Progenitor cell of endocrine pancreas (in vitro differentiated cells): ENCODE data around the gene PITPNC1. TPM values are rescaled to one million over a fixed set of nuclear protein-coding genes. Genes with fewer than 3 reads are reported as not detected.

Experiments used
- DNase-seq: peaks from one replicate; pipeline ENCODE4 v3.0.0; 2021; ENCODE audit warnings: low spot score; ENCODE audit not compliant: unreplicated experiment
- H3K27ac Mint-ChIP-seq: 2 replicates; pipeline ENCODE4 v1.8.0; 2021; ENCODE audit warnings: mild to moderate bottlenecking, moderate library complexity, mixed read lengths
- H3K27me3 Mint-ChIP-seq: 2 replicates; pipeline ENCODE4 v1.8.0; 2021; ENCODE audit warnings: mixed read lengths
- H3K36me3 Mint-ChIP-seq: 2 replicates; pipeline ENCODE4 v1.8.0; 2022; ENCODE audit warnings: mixed read lengths; ENCODE audit not compliant: insufficient read depth
- H3K4me1 Mint-ChIP-seq: 2 replicates; pipeline ENCODE4 v1.8.0; 2021; ENCODE audit warnings: low read depth, mixed read lengths
- H3K4me3 Mint-ChIP-seq: 2 replicates; pipeline ENCODE4 v1.8.0; 2021; ENCODE audit warnings: low read depth, mild to moderate bottlenecking, moderate library complexity, mixed read lengths
- H3K9me3 Mint-ChIP-seq: 2 replicates; pipeline ENCODE4 v1.8.0; 2021; ENCODE audit warnings: low read depth, mixed read lengths
- total RNA-seq: library from RNA; stranded (reverse); gene quantifications from 2 replicates; pipeline ENCODE4 v1.2.1, GENCODE V29; 2021
- TF ChIP-seq, protein P1 (sequence below): fragments of 200-600 bp; sonication (generic); IDR thresholded peaks from one replicate; pipeline ENCODE4 v1.5.0; 2021; ENCODE audit warnings: antibody characterized with exemption, mild to moderate bottlenecking; ENCODE audit not compliant: unreplicated experiment

Gene PITPNC1
- total RNA-seq, 1 donor from 2014 or later = 53.2 TPM

DNA sequence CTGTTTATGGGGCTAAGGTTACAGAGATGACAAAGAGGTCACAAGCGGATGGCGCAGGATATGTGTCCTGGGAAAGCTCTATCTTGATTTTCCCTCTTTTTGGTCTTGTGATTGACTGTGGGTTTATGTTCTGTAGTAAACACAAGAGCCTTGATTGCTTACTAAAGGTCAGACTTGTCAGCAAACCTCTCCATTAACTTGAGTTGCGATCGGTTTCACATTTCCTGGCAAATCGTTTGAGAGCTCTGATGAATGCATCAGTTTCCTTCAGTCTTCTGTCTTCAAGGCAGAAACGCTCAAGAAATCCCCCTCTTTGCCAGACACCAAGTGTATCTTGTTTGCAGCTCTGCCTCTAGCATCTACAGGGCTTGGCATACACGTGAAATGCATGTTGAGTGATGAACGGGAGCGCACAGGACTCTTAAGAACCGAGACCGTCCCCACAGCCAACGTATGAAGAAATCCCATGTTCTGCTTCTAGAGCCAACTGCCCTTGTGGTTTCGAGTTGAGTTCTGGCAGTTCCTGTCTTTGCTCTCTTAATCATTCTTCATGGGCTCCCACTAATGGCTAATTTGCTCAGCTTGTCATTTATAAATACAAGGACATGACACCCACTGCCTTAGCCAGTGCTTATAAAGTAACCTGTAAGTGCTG is 143.3 kb downstream of the PITPNC1 start:
- H3K27me3 Mint-ChIP-seq = no peaks in the 10 kb centered on the region
- peaks cover 7% of the 10 kb centered on the region for H3K9me3 Mint-ChIP-seq
- H3K4me3 Mint-ChIP-seq = no peak overlapping the region
- no peak for DNase-seq
- peaks cover 33% of the 10 kb centered on the region for H3K4me1 Mint-ChIP-seq
- peaks cover 3% of the 10 kb centered on the region for H3K36me3 Mint-ChIP-seq
- TF ChIP-seq, protein P1, sequence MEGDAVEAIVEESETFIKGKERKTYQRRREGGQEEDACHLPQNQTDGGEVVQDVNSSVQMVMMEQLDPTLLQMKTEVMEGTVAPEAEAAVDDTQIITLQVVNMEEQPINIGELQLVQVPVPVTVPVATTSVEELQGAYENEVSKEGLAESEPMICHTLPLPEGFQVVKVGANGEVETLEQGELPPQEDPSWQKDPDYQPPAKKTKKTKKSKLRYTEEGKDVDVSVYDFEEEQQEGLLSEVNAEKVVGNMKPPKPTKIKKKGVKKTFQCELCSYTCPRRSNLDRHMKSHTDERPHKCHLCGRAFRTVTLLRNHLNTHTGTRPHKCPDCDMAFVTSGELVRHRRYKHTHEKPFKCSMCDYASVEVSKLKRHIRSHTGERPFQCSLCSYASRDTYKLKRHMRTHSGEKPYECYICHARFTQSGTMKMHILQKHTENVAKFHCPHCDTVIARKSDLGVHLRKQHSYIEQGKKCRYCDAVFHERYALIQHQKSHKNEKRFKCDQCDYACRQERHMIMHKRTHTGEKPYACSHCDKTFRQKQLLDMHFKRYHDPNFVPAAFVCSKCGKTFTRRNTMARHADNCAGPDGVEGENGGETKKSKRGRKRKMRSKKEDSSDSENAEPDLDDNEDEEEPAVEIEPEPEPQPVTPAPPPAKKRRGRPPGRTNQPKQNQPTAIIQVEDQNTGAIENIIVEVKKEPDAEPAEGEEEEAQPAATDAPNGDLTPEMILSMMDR = no peak
- H3K27ac Mint-ChIP-seq = peak overlapping the region; percentile 51

DNA sequence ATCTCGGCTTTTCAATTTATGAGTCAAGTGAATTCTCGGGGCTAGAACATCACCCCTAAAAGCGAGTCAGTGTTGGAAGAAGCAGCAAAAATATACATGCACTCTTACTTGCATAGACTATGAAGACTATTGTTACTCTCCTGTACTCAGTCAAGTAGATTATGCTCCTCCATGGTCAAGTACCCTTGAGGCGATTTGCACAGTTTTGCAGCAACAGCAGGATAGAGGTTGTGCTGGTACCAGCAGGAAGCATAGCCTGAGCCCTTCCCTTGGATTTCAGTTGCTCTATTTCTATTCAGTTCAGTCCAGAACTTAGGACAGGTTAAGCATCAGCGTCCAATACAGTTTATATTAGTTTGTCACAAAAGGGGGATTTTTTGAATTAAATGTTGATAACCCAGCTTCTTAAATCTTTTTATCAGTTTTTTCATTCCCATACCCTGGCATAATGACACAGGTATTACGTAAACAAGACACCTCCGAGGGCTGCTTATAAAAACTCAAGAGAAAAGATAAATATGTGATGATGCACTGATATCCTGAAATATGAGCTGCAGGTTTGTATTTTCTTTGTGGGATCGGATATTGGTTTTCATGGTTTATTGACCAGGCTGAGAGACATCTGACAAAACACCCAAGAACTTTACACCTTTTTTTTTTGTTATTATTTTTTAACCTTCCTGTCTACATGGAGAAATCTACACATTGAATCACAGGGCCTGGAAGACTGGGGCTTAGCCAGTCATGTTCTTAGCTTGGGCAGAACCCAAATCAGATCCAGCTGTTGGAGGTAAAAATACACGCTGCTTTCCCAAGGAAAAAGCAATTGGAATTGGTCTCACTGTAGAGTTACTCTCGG is 144.1 kb downstream of the PITPNC1 start:
- no peak overlapping the region for H3K4me3 Mint-ChIP-seq
- H3K27me3 Mint-ChIP-seq = no peaks in the 10 kb centered on the region
- peaks cover 3% of the 10 kb centered on the region for H3K36me3 Mint-ChIP-seq
- peaks cover 7% of the 10 kb centered on the region for H3K9me3 Mint-ChIP-seq
- TF ChIP-seq, protein P1 = no peak
- H3K4me1 Mint-ChIP-seq = peaks cover 34% of the 10 kb centered on the region
- peak overlapping the region; percentile 1 for H3K27ac Mint-ChIP-seq
- no peak for DNase-seq

DNA sequence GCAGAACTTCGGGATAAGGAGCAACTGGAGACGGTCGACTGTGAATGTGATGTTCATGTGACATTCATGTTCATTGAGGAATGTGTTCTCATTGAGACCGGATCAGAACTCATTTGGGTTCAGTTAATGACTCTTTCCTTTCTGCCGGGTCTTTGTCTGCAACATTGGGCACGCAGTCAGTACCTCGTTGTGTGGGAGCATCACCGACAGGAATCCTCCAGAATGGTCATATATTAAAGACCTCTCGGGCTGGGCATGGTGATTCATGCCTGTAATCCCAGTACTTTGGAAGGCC is 144.6 kb downstream of the PITPNC1 start:
- Mint-ChIP-seq H3K36me3 (peaks cover 3% of the 10 kb centered on the region), H3K4me1 (peaks cover 34% of the 10 kb centered on the region), H3K27me3 (no peaks in the 10 kb centered on the region), H3K27ac (no peak overlapping the region), H3K9me3 (peaks cover 7% of the 10 kb centered on the region), H3K4me3 (no peak overlapping the region)
- no peak for DNase-seq
- TF ChIP-seq, protein P1 = no peak

DNA sequence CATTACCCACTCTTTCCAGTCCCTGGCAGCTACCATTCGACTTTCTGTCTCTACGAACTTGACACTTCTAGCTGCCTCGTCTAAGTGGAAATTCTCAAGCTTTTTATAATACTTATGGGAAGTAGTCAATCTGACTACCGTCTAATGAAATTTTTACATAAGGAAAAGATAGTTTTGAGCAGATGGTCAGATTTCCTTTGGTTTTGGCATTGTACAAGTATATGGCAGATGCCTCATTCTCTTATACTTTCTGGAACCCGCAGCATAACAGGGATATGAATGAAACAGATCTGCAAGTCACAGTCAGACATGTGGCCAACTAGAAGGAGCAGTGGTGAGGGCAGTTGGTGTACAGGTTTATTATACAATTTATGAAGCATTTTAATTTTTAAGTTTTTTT is 146.0 kb downstream of the PITPNC1 start:
- Mint-ChIP-seq H3K27me3 (no peaks in the 10 kb centered on the region), H3K4me1 (peaks cover 38% of the 10 kb centered on the region), H3K9me3 (no peaks in the 10 kb centered on the region), H3K36me3 (peaks cover 1% of the 10 kb centered on the region), H3K4me3 (no peak overlapping the region), H3K27ac (no peak overlapping the region)
- no peak for DNase-seq
- TF ChIP-seq, protein P1 = no peak

DNA sequence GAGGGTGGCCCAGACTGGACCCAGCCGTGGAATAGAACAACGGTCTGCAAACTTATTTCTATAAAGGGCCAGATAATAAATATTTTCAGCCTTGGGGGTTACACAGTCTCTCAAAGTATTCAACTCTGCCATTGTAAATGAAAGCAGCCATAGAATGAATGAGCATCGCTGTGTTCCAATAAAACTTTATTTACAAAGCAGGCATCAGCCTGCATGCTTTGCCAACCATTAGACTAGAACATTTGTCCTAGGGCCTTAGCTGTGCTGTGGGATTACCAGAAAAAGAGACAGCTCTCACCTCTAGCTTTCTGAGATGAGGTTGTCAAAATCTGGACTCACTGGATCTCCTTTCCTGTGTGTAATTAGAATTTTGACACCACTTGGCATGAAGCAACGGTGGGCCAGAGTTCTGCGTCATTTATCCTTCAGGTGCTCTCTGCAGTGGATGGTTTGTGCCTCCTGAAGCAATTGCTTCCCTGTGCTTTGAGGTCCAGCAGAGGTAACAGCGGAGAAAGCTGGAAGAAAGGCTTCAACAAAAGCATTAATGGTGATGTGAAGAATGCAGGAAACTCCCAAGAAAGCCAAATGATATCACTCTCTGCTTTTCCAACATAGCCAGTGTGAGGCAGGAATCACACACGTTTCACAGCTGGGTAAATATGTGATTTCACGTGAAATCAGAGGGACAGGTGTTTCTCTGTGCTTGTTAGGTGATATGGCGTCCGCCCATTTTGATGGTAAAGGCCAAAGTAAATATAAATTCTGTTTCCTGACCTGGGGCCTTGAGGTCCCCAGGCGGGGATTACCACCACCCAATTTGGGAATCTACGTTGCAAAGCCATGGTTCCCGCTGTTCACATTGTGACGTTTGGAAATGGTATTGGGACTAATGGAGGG is 148.4 kb downstream of the PITPNC1 start:
- H3K27me3 Mint-ChIP-seq = no peaks in the 10 kb centered on the region
- TF ChIP-seq, protein P1 = no peak
- peak overlapping the region; percentile 81 for H3K27ac Mint-ChIP-seq
- no peaks in the 10 kb centered on the region for H3K36me3 Mint-ChIP-seq
- no peak for DNase-seq
- H3K4me3 Mint-ChIP-seq = no peak overlapping the region
- H3K9me3 Mint-ChIP-seq = no peaks in the 10 kb centered on the region
- H3K4me1 Mint-ChIP-seq = peaks cover 43% of the 10 kb centered on the region
